Measurements from ENCODE around the gene FPR3.

DNA sequence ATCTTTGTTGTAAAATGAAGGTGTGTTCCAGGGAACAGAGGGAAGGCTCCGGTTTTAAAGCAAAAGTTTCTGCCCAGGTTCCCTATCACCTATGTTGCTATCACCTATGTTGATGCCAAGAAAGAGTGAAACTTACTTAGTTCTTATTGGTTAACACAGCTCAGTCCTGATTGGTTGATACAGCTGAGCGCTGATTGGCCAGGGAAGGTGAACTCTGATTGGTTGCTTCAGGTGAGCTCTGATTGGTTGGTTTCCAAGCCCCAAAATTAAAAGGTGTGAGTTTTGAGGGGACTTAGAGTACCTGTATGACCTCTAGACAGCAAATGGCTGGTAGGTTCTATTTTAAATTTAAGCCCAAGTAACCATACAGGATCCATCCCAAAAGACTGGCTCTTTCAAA lies 42.2 kb downstream of the FPR3 start:
- no peak for TF ChIP-seq POLR2A (IDR thresholded peaks at IDR 0.05)
- TF ChIP-seq, protein P1, sequence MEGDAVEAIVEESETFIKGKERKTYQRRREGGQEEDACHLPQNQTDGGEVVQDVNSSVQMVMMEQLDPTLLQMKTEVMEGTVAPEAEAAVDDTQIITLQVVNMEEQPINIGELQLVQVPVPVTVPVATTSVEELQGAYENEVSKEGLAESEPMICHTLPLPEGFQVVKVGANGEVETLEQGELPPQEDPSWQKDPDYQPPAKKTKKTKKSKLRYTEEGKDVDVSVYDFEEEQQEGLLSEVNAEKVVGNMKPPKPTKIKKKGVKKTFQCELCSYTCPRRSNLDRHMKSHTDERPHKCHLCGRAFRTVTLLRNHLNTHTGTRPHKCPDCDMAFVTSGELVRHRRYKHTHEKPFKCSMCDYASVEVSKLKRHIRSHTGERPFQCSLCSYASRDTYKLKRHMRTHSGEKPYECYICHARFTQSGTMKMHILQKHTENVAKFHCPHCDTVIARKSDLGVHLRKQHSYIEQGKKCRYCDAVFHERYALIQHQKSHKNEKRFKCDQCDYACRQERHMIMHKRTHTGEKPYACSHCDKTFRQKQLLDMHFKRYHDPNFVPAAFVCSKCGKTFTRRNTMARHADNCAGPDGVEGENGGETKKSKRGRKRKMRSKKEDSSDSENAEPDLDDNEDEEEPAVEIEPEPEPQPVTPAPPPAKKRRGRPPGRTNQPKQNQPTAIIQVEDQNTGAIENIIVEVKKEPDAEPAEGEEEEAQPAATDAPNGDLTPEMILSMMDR (IDR thresholded peaks at IDR 0.05 in 8 of 11, conservative IDR thresholded peaks at IDR 0.05 in 3 of 11) = no peak
- no peak for TF ChIP-seq POLR2AphosphoS5 (IDR thresholded peaks at IDR 0.05)
